NCI-H82 treated with DMSO at 0.1 percent for 48 hours (cell line): ENCODE results near the gene RETREG1.
"Not testable (repeated sequence)": the region's sequence is repeated elsewhere in the genome, so short reads cannot be mapped to it uniquely, and the experiment has no call there.

Experiments used
- DNase-seq: peaks from one replicate; lab custom pipeline; 2025; ENCODE audit not compliant: unreplicated experiment; lab: John Stamatoyannopoulos, UW

The RETREG1 gene

DNA sequence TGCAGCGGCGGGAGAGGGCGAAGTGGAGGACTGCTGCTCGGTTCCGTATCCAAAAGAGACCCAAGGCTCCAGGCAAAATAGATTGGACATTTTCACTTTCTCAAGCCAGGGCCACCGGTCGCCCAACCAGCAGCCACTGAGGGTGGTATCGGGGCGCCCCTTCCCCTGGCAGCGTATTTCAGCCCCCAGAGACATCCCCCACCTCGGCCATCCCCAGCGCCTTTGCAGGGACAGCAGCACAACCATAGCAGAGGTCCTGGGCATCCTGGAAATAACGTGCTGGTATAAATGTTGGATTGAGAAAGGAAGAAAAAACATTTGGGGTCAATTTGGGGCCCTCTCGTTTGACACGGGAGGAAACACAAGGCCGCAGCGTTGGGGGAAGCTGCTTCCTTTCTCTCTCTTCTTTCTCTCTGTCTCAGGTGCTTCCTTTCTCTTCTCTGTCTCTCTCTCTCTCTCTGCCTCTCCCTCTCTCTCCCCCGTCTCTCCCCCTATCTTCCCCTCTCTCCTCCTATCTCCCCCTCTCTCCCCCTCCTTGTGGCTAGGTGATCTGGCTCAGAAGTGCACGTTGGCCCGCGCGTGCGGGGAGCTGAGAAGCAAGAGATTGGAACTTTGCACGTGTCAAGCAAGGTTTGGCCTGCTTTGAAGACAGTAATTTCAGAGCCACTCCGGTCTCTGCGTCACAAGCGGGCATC lies 624 bp upstream of the RETREG1 start:
- no peak for DNase-seq

GRCh38 chr5:16615741-16616535 lies 859 bp downstream of the RETREG1 start:
- DNase-seq: no peak

- DNase-seq: no peak
Measured at GRCh38 chr5:16612007-16612406, 4.8 kb downstream of the RETREG1 start.

DNA sequence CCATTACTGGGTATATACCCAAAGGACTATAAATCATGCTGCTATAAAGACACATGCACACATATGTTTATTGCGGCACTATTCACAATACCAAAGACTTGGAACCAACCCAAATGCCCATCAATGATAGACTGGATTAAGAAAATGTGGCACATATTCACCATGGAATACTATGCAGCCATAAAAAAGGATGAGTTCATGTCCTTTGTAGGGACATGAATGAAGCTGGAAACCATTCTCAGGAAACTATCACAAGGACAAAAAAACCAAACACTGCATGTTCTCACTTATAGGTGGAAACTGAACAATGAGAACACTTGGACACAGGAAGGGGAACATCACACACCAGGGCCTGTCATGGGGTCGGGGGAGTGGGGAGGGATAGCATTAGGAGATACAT lies 5.9 kb downstream of the RETREG1 start:
- not testable (repeated sequence) for DNase-seq

- no peak for DNase-seq
Measured at GRCh38 chr5:16609412-16609811, 7.4 kb downstream of the RETREG1 start.

GRCh38 chr5:16606628-16607027 lies 10.2 kb downstream of the RETREG1 start:
- DNase-seq: no peak

DNA sequence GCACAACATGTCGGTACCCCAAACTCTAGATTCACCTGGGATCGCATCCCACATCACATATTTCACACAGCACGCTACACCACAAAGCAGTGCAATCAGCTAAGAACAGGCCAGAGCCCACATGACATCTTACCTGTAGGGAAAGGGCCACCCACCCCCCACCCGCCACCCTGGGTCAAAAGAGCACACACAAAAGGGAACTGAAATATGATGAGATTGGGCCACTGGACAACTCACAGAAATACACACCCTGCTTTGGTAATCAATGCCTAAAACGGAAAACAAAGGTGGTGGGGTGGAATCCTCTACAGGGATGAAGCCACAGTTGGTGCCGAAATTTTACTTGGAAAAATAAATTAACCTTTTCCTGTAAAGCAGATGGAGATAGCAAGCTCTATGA lies 13.1 kb downstream of the RETREG1 start:
- no peak for DNase-seq

DNA sequence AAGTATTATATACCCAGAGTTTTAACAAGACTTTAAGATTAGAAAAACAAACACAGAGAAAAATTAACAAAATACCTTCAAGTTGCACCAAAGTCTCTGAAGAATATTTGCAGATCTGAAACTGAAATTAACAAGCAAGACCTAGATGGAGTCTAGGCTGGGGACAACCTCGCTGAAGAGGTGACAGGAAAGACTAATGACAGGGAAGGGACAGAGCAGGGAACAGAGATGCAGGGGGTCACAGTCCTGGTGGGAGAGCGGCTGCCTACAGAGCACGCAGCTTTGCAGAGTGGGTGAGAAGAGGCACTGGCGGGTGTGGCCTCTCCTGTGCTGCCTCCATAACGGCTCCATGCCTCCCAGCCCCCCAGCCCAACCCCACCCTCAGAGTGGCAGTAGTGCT lies 13.5 kb downstream of the RETREG1 start:
- DNase-seq: no peak

GRCh38 chr5:16602182-16602581 lies 14.6 kb downstream of the RETREG1 start:
- no peak for DNase-seq

GRCh38 chr5:16600946-16601345 lies 15.9 kb downstream of the RETREG1 start:
- DNase-seq: no peak

DNA sequence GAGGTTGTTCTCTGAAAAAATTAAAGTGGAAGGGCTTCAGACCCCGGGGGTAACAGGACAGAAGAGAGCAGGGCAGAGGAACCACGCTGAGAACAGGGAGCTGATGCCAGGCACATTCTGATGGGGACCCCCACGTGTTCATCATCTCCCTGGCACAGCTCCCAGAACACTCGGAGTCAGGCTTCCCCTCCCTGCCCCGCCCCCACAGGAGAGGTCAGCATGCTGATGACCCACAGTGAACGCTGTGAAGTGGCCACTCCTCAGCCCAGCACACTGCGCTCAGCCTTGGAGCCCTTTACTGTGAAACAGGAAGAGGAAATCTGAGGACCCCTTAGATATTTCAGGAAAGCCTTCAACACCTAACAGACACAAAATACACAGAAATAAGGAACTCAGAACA lies 16.4 kb downstream of the RETREG1 start:
- no peak for DNase-seq

- no peak for DNase-seq
Measured at GRCh38 chr5:16597946-16598694, 18.7 kb downstream of the RETREG1 start.

DNA sequence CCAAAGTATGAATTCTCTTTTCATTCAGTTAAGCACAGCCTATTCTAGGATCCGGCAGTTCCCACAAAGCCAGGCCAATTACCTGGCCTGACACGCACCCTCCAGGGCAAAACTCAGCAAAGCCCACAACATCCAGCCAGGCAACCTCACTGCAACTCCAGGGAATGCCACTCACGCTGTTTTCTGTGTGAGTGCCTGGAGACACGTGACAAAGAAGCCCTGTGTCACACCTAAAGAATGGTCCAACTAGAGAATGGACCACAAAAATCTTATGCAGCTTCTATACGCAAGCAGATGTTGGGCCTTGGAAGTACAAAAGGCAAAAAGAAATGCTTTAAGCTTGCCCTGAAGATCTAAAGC lies 20.2 kb downstream of the RETREG1 start:
- no peak for DNase-seq

GRCh38 chr5:16595881-16596580 lies 20.8 kb downstream of the RETREG1 start:
- DNase-seq: no peak

GRCh38 chr5:16593628-16594027 lies 23.2 kb downstream of the RETREG1 start:
- no peak for DNase-seq

- no peak for DNase-seq
Measured at GRCh38 chr5:16593013-16593412, 23.8 kb downstream of the RETREG1 start.

GRCh38 chr5:16592255-16592654 lies 24.5 kb downstream of the RETREG1 start:
- DNase-seq: no peak

- DNase-seq: no peak
Measured at GRCh38 chr5:16590685-16591084, 26.1 kb downstream of the RETREG1 start.

DNA sequence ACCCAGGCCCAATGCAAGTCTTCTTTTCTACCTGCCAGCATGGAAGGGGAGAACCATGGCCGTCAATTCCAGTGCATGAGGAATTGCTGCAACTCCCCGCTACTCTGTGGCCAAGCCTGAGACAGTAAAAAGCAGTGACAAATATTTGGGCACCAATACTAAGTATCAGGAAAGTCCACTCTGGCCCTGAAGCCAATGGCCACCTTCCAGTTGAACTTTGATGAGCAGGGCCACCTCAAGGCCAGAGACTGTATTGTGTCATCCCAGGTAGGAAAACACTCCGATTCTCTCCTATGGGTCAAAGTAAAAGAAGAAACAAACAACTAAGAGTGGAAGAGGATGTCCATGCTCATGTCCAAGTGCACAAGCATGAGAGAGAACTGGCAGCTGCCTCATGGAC lies 27.1 kb downstream of the RETREG1 start:
- no peak for DNase-seq

DNA sequence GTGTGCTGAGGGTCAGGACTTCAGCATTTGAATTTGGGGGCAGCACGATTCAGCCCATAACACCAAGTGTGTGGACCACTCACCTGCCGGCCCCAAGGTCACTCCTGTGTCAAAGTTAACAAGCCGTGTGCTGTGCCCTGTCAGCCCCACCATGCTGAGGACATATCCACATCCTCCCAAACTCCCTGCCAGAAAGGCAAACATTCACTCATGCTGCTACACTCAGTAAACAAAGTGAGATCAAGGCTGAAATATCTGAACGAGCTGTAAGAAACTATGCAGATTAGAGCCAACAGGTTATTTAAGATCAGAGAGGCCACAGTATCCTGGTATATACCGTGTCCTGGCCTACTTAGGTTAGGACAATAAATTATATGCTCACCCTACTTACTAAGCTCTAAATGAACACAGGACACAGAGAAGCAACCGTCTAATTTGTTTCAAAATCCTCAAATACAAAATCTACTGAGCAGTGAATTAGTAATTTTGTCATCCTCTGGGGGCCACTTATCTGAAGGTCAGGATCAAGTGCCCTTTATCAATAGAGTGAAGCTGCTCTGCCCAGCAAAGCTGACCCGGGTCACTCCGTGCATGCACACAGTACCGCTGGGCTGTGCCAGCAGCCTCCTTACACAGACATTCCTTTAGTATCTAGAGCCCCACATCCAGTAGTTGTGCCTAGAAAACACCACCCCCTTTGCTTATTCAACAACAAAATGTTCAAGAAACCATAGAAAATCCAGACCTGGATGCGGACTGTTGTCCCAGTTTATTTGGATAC lies 28.2 kb downstream of the RETREG1 start:
- DNase-seq: no peak

DNA sequence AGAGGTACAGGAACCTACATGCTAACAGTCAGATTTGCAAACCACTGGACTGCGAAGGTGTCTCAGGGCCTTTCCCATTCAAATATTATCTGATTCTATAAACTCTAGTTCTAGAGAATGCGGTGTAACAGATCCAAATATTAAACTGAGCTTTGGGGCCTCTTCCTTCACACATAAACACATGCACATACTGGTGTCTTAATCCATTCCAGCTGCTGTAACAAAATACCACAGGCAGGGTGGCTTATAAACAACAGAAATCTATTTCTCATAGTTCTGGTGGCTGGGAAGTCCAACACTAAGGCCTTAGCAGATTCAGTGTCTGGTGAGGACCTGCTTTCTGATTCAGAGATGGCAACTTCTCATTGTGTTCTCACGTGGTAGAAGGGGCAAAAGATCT lies 30.2 kb downstream of the RETREG1 start:
- DNase-seq: no peak
